ENCODE results near the gene HDAC9.

Gene HDAC9

GRCh38 chr7:18786196-18786727 lies 290.7 kb downstream of the HDAC9 start:
- H3K36me3 ChIP-seq (ENCODE audit: control insufficient read depth, insufficient read depth, low read length): no peaks in the 10 kb centered on the region
- no peaks in the 10 kb centered on the region for H3K27me3 ChIP-seq (replicated peaks; ENCODE audit: control insufficient read depth, insufficient read depth, low read length, poor library complexity, severe bottlenecking)
- DNase-seq: no peak

GRCh38 chr7:18786796-18787195 lies 291.2 kb downstream of the HDAC9 start:
- no peak for DNase-seq
- H3K9me3 ChIP-seq (ENCODE audit: control insufficient read depth, low read length): no peaks in the 10 kb centered on the region

More at GRCh38 chr7:18786196-18786727, 290.7 kb downstream of the HDAC9 start:
- H3K4me3 ChIP-seq (ENCODE audit: insufficient read depth, low read depth, low read length, poor library complexity, severe bottlenecking): no peak overlapping the region
- H3K9me3 ChIP-seq (ENCODE audit: control insufficient read depth, low read length): no peaks in the 10 kb centered on the region
- H3K27ac ChIP-seq (ENCODE audit: insufficient read depth, low read length, poor library complexity, severe bottlenecking): no peak overlapping the region
- no peaks in the 10 kb centered on the region for H3K4me1 ChIP-seq (ENCODE audit: control insufficient read depth, insufficient read depth, low read length, poor library complexity, severe bottlenecking)

GRCh38 chr7:18788026-18788425 lies 292.5 kb downstream of the HDAC9 start:
- Histone ChIP-seq H3K27me3 (replicated peaks; ENCODE audit: control insufficient read depth, insufficient read depth, low read length, poor library complexity, severe bottlenecking) (no peaks in the 10 kb centered on the region), H3K4me3 (ENCODE audit: insufficient read depth, low read depth, low read length, poor library complexity, severe bottlenecking) (no peak overlapping the region), H3K4me1 (ENCODE audit: control insufficient read depth, insufficient read depth, low read length, poor library complexity, severe bottlenecking) (no peaks in the 10 kb centered on the region), H3K9me3 (ENCODE audit: control insufficient read depth, low read length) (no peaks in the 10 kb centered on the region), H3K27ac (ENCODE audit: insufficient read depth, low read length, poor library complexity, severe bottlenecking) (no peak overlapping the region), H3K36me3 (ENCODE audit: control insufficient read depth, insufficient read depth, low read length) (no peaks in the 10 kb centered on the region)
- no peak for DNase-seq

More at GRCh38 chr7:18786796-18787195, 291.2 kb downstream of the HDAC9 start:
- Histone ChIP-seq H3K4me1 (ENCODE audit: control insufficient read depth, insufficient read depth, low read length, poor library complexity, severe bottlenecking) (no peaks in the 10 kb centered on the region), H3K4me3 (ENCODE audit: insufficient read depth, low read depth, low read length, poor library complexity, severe bottlenecking) (no peak overlapping the region), H3K36me3 (ENCODE audit: control insufficient read depth, insufficient read depth, low read length) (no peaks in the 10 kb centered on the region), H3K27me3 (replicated peaks; ENCODE audit: control insufficient read depth, insufficient read depth, low read length, poor library complexity, severe bottlenecking) (no peaks in the 10 kb centered on the region), H3K27ac (ENCODE audit: insufficient read depth, low read length, poor library complexity, severe bottlenecking) (no peak overlapping the region)

- Histone ChIP-seq H3K9me3 (ENCODE audit: control insufficient read depth, low read length) (no peaks in the 10 kb centered on the region), H3K27me3 (replicated peaks; ENCODE audit: control insufficient read depth, insufficient read depth, low read length, poor library complexity, severe bottlenecking) (no peaks in the 10 kb centered on the region), H3K4me1 (ENCODE audit: control insufficient read depth, insufficient read depth, low read length, poor library complexity, severe bottlenecking) (no peaks in the 10 kb centered on the region), H3K4me3 (ENCODE audit: insufficient read depth, low read depth, low read length, poor library complexity, severe bottlenecking) (no peak overlapping the region), H3K36me3 (ENCODE audit: control insufficient read depth, insufficient read depth, low read length) (no peaks in the 10 kb centered on the region), H3K27ac (ENCODE audit: insufficient read depth, low read length, poor library complexity, severe bottlenecking) (no peak overlapping the region)
- no peak for DNase-seq
These were observed 297.5 kb downstream of the HDAC9 start for GRCh38 chr7:18792871-18793595.

GRCh38 chr7:18796216-18796615 lies 300.7 kb downstream of the HDAC9 start:
- H3K27me3 ChIP-seq (replicated peaks; ENCODE audit: control insufficient read depth, insufficient read depth, low read length, poor library complexity, severe bottlenecking): no peaks in the 10 kb centered on the region
- no peak overlapping the region for H3K4me3 ChIP-seq (ENCODE audit: insufficient read depth, low read depth, low read length, poor library complexity, severe bottlenecking)
- H3K27ac ChIP-seq (ENCODE audit: insufficient read depth, low read length, poor library complexity, severe bottlenecking): no peak overlapping the region
- H3K36me3 ChIP-seq (ENCODE audit: control insufficient read depth, insufficient read depth, low read length): no peaks in the 10 kb centered on the region
- no peaks in the 10 kb centered on the region for H3K4me1 ChIP-seq (ENCODE audit: control insufficient read depth, insufficient read depth, low read length, poor library complexity, severe bottlenecking)
- DNase-seq: no peak
- H3K9me3 ChIP-seq (ENCODE audit: control insufficient read depth, low read length): no peaks in the 10 kb centered on the region

GRCh38 chr7:18798088-18798906 lies 302.7 kb downstream of the HDAC9 start:
- no peaks in the 10 kb centered on the region for H3K36me3 ChIP-seq (ENCODE audit: control insufficient read depth, insufficient read depth, low read length)
- H3K27ac ChIP-seq (ENCODE audit: insufficient read depth, low read length, poor library complexity, severe bottlenecking): no peak overlapping the region
- no peaks in the 10 kb centered on the region for H3K4me1 ChIP-seq (ENCODE audit: control insufficient read depth, insufficient read depth, low read length, poor library complexity, severe bottlenecking)
- no peak overlapping the region for H3K4me3 ChIP-seq (ENCODE audit: insufficient read depth, low read depth, low read length, poor library complexity, severe bottlenecking)
- DNase-seq: no peak
- H3K9me3 ChIP-seq (ENCODE audit: control insufficient read depth, low read length): no peaks in the 10 kb centered on the region
- no peaks in the 10 kb centered on the region for H3K27me3 ChIP-seq (replicated peaks; ENCODE audit: control insufficient read depth, insufficient read depth, low read length, poor library complexity, severe bottlenecking)

- H3K4me1 ChIP-seq (ENCODE audit: control insufficient read depth, insufficient read depth, low read length, poor library complexity, severe bottlenecking): no peaks in the 10 kb centered on the region
These were observed 304.4 kb downstream of the HDAC9 start for GRCh38 chr7:18799899-18800298.

GRCh38 chr7:18803923-18804322 lies 308.4 kb downstream of the HDAC9 start:
- Histone ChIP-seq H3K4me1 (ENCODE audit: control insufficient read depth, insufficient read depth, low read length, poor library complexity, severe bottlenecking) (no peaks in the 10 kb centered on the region), H3K9me3 (ENCODE audit: control insufficient read depth, low read length) (no peaks in the 10 kb centered on the region), H3K36me3 (ENCODE audit: control insufficient read depth, insufficient read depth, low read length) (no peaks in the 10 kb centered on the region), H3K27ac (ENCODE audit: insufficient read depth, low read length, poor library complexity, severe bottlenecking) (no peak overlapping the region), H3K27me3 (replicated peaks; ENCODE audit: control insufficient read depth, insufficient read depth, low read length, poor library complexity, severe bottlenecking) (no peaks in the 10 kb centered on the region), H3K4me3 (ENCODE audit: insufficient read depth, low read depth, low read length, poor library complexity, severe bottlenecking) (no peak overlapping the region)
- no peak for DNase-seq

More at GRCh38 chr7:18799899-18800298, 304.4 kb downstream of the HDAC9 start:
- no peaks in the 10 kb centered on the region for H3K9me3 ChIP-seq (ENCODE audit: control insufficient read depth, low read length)
- H3K27ac ChIP-seq (ENCODE audit: insufficient read depth, low read length, poor library complexity, severe bottlenecking): no peak overlapping the region
- no peak overlapping the region for H3K4me3 ChIP-seq (ENCODE audit: insufficient read depth, low read depth, low read length, poor library complexity, severe bottlenecking)
- DNase-seq: no peak
- no peaks in the 10 kb centered on the region for H3K27me3 ChIP-seq (replicated peaks; ENCODE audit: control insufficient read depth, insufficient read depth, low read length, poor library complexity, severe bottlenecking)
- no peaks in the 10 kb centered on the region for H3K36me3 ChIP-seq (ENCODE audit: control insufficient read depth, insufficient read depth, low read length)

- no peak for DNase-seq
- no peaks in the 10 kb centered on the region for H3K9me3 ChIP-seq (ENCODE audit: control insufficient read depth, low read length)
- no peak overlapping the region for H3K4me3 ChIP-seq (ENCODE audit: insufficient read depth, low read depth, low read length, poor library complexity, severe bottlenecking)
- no peak overlapping the region for H3K27ac ChIP-seq (ENCODE audit: insufficient read depth, low read length, poor library complexity, severe bottlenecking)
- no peaks in the 10 kb centered on the region for H3K4me1 ChIP-seq (ENCODE audit: control insufficient read depth, insufficient read depth, low read length, poor library complexity, severe bottlenecking)
- no peaks in the 10 kb centered on the region for H3K27me3 ChIP-seq (replicated peaks; ENCODE audit: control insufficient read depth, insufficient read depth, low read length, poor library complexity, severe bottlenecking)
- no peaks in the 10 kb centered on the region for H3K36me3 ChIP-seq (ENCODE audit: control insufficient read depth, insufficient read depth, low read length)
These were observed 310.6 kb downstream of the HDAC9 start for GRCh38 chr7:18806177-18806576.

GRCh38 chr7:18808026-18808425 lies 312.5 kb downstream of the HDAC9 start:
- no peak for DNase-seq
- Histone ChIP-seq H3K36me3 (ENCODE audit: control insufficient read depth, insufficient read depth, low read length) (no peaks in the 10 kb centered on the region), H3K27ac (ENCODE audit: insufficient read depth, low read length, poor library complexity, severe bottlenecking) (no peak overlapping the region), H3K4me3 (ENCODE audit: insufficient read depth, low read depth, low read length, poor library complexity, severe bottlenecking) (no peak overlapping the region), H3K9me3 (ENCODE audit: control insufficient read depth, low read length) (no peaks in the 10 kb centered on the region), H3K27me3 (replicated peaks; ENCODE audit: control insufficient read depth, insufficient read depth, low read length, poor library complexity, severe bottlenecking) (no peaks in the 10 kb centered on the region), H3K4me1 (ENCODE audit: control insufficient read depth, insufficient read depth, low read length, poor library complexity, severe bottlenecking) (no peaks in the 10 kb centered on the region)
